AG10803 (cell line): ENCODE results near the gene NODAL.

Source experiments
- DNase-seq: peaks from one replicate; pipeline ENCODE4 v3.0.0; 2010; ENCODE audit warnings: low read depth
- H3K4me3 ChIP-seq: 2 replicates; pipeline ENCODE4 v1.5.1; 2011; ENCODE audit warnings: mild to moderate bottlenecking, low read length, control low read depth
- CTCF ChIP-seq: conservative IDR thresholded peaks from 2 replicates; pipeline ENCODE4 v1.5.1; 2011; ENCODE audit warnings: mild to moderate bottlenecking, low read length, control low read depth, inconsistent platforms

The NODAL gene

GRCh38 chr10:70461397-70462348 is 20.2 kb upstream of the NODAL start:
- peak; percentile 46 for DNase-seq
- peak; percentile 79 for TF ChIP-seq CTCF
- no peak overlapping the region for H3K4me3 ChIP-seq

GRCh38 chr10:70459774-70460490 is 18.5 kb upstream of the NODAL start:
- H3K4me3 ChIP-seq: no peak overlapping the region
- no peak for TF ChIP-seq CTCF
- no peak for DNase-seq

GRCh38 chr10:70459061-70459773 is 17.7 kb upstream of the NODAL start:
- DNase-seq: no peak
- TF ChIP-seq CTCF: no peak
- H3K4me3 ChIP-seq: no peak overlapping the region

GRCh38 chr10:70458329-70459060 is 17.0 kb upstream of the NODAL start:
- 0 out of 2 replicates have a peak overlapping the region, but pooled peaks have one; percentile 5 for H3K4me3 ChIP-seq
- TF ChIP-seq CTCF: no peak
- DNase-seq: peak; percentile 66

- no peak overlapping the region for H3K4me3 ChIP-seq
- no peak for TF ChIP-seq CTCF
Observed at GRCh38 chr10:70457759-70458305, 16.4 kb upstream of the NODAL start.

GRCh38 chr10:70456164-70456563 is 14.7 kb upstream of the NODAL start:
- no peak for TF ChIP-seq CTCF
- H3K4me3 ChIP-seq: no peak overlapping the region
- no peak for DNase-seq

More at GRCh38 chr10:70457759-70458305, 16.4 kb upstream of the NODAL start:
- no peak for DNase-seq
